ENCODE data around the gene CXorf65.

Gene CXorf65

GRCh38 chrX:71067712-71068043, 38.9 kb downstream of the CXorf65 start:
- TF ChIP-seq CTCF (IDR thresholded peaks at IDR 0.05; ENCODE audit: low read depth, low read length, missing control alignments): no peak
- H3K4me3 ChIP-seq (ENCODE audit: low read depth, low read length): peak overlapping the region; percentile 80
- no peak for DNase-seq (ENCODE audit: low read depth)

- no peak for DNase-seq (ENCODE audit: low read depth)
- TF ChIP-seq CTCF (IDR thresholded peaks at IDR 0.05; ENCODE audit: low read depth, low read length, missing control alignments): no peak
- H3K4me3 ChIP-seq (ENCODE audit: low read depth, low read length): peak overlapping the region; percentile 80
Observed at GRCh38 chrX:71067089-71067488, 39.5 kb downstream of the CXorf65 start.

GRCh38 chrX:71060127-71060526, 46.4 kb downstream of the CXorf65 start:
- DNase-seq (ENCODE audit: low read depth): no peak
- no peak for TF ChIP-seq CTCF (IDR thresholded peaks at IDR 0.05; ENCODE audit: low read depth, low read length, missing control alignments)
- no peak overlapping the region for H3K4me3 ChIP-seq (ENCODE audit: low read depth, low read length)

- TF ChIP-seq CTCF (IDR thresholded peaks at IDR 0.05; ENCODE audit: low read depth, low read length, missing control alignments): no peak
- no peak for DNase-seq (ENCODE audit: low read depth)
- no peak overlapping the region for H3K4me3 ChIP-seq (ENCODE audit: low read depth, low read length)
Observed at GRCh38 chrX:71057848-71058530, 48.6 kb downstream of the CXorf65 start.

- TF ChIP-seq CTCF (IDR thresholded peaks at IDR 0.05; ENCODE audit: low read depth, low read length, missing control alignments): no peak
- DNase-seq (ENCODE audit: low read depth): no peak
- no peak overlapping the region for H3K4me3 ChIP-seq (ENCODE audit: low read depth, low read length)
Observed at GRCh38 chrX:71056867-71057266, 49.7 kb downstream of the CXorf65 start.

Measured in GM12864 (cell line).